Measurements from ENCODE around the gene TM4SF1.

TM4SF1 gene

DNA sequence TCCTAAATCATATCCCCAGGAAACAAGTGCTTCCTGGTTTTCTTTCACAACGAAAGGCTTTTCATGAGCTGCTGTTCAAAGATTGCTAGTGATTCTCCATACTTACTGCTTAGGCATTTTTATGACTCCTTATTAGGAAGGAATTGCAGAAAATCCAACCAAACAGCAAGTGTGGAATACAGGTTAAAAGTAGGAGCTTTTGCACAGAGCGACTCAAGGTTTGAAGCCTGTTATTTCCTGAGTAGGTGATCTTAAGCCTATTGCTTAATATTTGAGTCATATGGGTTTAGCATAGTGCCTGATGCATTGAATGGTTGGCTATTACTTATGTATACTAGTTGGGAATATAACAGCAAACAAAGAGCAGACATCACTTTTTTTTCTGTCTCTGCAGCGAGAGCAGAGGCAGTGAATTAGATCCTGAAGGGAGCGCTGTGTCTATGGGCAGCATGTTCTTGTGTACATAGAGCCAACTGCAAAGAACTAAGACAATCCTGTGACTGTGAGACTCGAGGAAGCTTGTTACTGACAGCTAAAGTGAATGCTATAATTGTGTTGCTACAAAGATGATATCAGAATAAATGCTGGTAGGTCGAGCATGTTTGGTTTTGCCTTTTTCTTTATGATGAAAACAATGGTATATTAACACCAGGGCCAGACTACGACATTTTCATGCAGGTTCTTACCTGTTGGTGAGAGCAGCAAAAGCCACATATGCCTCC lies 6.3 kb downstream of the TM4SF1 start:
- TF ChIP-seq, protein P1, sequence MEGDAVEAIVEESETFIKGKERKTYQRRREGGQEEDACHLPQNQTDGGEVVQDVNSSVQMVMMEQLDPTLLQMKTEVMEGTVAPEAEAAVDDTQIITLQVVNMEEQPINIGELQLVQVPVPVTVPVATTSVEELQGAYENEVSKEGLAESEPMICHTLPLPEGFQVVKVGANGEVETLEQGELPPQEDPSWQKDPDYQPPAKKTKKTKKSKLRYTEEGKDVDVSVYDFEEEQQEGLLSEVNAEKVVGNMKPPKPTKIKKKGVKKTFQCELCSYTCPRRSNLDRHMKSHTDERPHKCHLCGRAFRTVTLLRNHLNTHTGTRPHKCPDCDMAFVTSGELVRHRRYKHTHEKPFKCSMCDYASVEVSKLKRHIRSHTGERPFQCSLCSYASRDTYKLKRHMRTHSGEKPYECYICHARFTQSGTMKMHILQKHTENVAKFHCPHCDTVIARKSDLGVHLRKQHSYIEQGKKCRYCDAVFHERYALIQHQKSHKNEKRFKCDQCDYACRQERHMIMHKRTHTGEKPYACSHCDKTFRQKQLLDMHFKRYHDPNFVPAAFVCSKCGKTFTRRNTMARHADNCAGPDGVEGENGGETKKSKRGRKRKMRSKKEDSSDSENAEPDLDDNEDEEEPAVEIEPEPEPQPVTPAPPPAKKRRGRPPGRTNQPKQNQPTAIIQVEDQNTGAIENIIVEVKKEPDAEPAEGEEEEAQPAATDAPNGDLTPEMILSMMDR (IDR thresholded peaks at IDR 0.05; ENCODE audit: low read depth, low read length): no peak
- Histone ChIP-seq H3K27ac (no peak overlapping the region), H3K9me3 (ENCODE audit: severe bottlenecking) (no peaks in the 10 kb centered on the region), H3K36me3 (no peaks in the 10 kb centered on the region), H3K4me3 (ENCODE audit: low read depth, low read length) (no peak overlapping the region), H3K27me3 (ENCODE audit: insufficient read depth, low read depth, severe bottlenecking) (no peaks in the 10 kb centered on the region)
- DNase-seq: no peak

- no peak for DNase-seq
- Histone ChIP-seq H3K4me3 (ENCODE audit: low read depth, low read length) (no peak overlapping the region), H3K27ac (no peak overlapping the region), H3K36me3 (no peaks in the 10 kb centered on the region), H3K9me3 (ENCODE audit: severe bottlenecking) (no peaks in the 10 kb centered on the region), H3K27me3 (ENCODE audit: insufficient read depth, low read depth, severe bottlenecking) (no peaks in the 10 kb centered on the region)
- TF ChIP-seq, protein P1 (IDR thresholded peaks at IDR 0.05; ENCODE audit: low read depth, low read length): no peak
These were observed 7.2 kb downstream of the TM4SF1 start for GRCh38 chr3:149369991-149370866.

- Histone ChIP-seq H3K27me3 (ENCODE audit: insufficient read depth, low read depth, severe bottlenecking) (no peaks in the 10 kb centered on the region), H3K9me3 (ENCODE audit: severe bottlenecking) (no peaks in the 10 kb centered on the region), H3K4me3 (ENCODE audit: low read depth, low read length) (no peak overlapping the region), H3K36me3 (no peaks in the 10 kb centered on the region), H3K27ac (no peak overlapping the region)
- TF ChIP-seq, protein P1 (IDR thresholded peaks at IDR 0.05; ENCODE audit: low read depth, low read length): no peak
- no peak for DNase-seq
These were observed 8.6 kb downstream of the TM4SF1 start for GRCh38 chr3:149368674-149369497.

- DNase-seq: no peak
- H3K27me3 ChIP-seq (ENCODE audit: insufficient read depth, low read depth, severe bottlenecking): no peaks in the 10 kb centered on the region
- H3K27ac ChIP-seq: no peak overlapping the region
- H3K36me3 ChIP-seq: no peaks in the 10 kb centered on the region
- no peak overlapping the region for H3K4me3 ChIP-seq (ENCODE audit: low read depth, low read length)
- H3K9me3 ChIP-seq (ENCODE audit: severe bottlenecking): no peaks in the 10 kb centered on the region
- TF ChIP-seq, protein P1 (IDR thresholded peaks at IDR 0.05; ENCODE audit: low read depth, low read length): no peak
These were observed 9.2 kb downstream of the TM4SF1 start for GRCh38 chr3:149368201-149368673.

DNA sequence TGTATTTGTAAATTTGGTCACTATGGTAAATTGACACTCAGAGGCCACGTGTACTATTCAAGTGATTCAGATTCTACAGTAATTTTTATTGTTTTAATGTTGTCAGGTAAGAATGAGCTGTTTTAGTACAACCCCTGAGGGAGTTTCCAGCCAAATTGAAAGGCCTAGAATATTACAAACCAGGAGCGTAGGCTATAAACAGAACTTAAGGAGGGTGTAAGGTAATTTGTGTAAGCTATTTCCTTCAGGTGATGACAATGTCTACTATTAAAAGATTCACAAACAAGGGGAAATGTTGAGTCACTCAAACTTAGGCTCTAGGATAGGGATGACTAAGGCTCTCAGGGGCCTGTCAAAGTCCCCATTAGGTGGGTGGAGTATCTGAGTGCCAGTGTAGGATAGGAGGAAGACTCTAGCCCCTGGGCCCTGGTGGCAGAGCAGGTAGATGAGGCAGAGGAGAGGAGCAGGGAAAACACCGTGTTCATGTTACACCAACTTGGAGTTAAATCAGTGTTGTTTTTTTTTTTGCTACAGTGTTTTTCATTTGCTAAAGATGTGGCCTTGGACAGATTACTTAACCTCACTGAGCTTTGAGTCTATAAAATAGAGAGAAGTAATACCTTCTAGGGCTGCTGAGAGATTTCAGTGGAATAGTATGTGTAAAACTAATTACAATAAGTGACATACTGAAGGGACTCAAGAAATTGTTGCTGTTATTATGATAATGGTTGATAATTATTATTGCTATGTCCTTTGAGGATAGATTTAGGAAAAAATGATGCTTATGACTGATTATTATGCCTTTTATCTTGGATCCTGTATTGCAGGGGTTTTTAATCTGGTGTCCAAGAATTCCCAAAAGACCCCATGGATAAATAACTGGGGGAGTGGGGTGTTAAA lies 10.3 kb downstream of the TM4SF1 start:
- H3K27ac ChIP-seq: no peak overlapping the region

More for the DNA sequence above, 10.3 kb downstream of the TM4SF1 start:
- no peak for DNase-seq
- TF ChIP-seq, protein P1 (IDR thresholded peaks at IDR 0.05; ENCODE audit: low read depth, low read length): no peak
- no peaks in the 10 kb centered on the region for H3K36me3 ChIP-seq
- H3K4me3 ChIP-seq (ENCODE audit: low read depth, low read length): no peak overlapping the region
- no peaks in the 10 kb centered on the region for H3K9me3 ChIP-seq (ENCODE audit: severe bottlenecking)
- H3K27me3 ChIP-seq (ENCODE audit: insufficient read depth, low read depth, severe bottlenecking): no peaks in the 10 kb centered on the region

Measured in WERI-Rb-1 (cell line).